A673 (cell line): ENCODE data around the gene KYNU. TPM values are rescaled to one million over a fixed set of nuclear protein-coding genes. Genes with fewer than 3 reads are reported as not detected.

Source experiments
- BruUV-seq: library from RNA; stranded (reverse); fragments of 400-500 nt; replicated peaks from 2 replicates; lab custom pipeline; 2021; lab: Mats Ljungman, UMichigan
- CTCF ChIA-PET: fragments of 300-600 bp; sonication (Branson Sonifier 250); formaldehyde crosslinking; loops from one replicate; lab custom pipeline; 2022; ENCODE audit warnings: antibody characterized with exemption; lab: Charles Lee
- POLR2A ChIA-PET: fragments of 300-600 bp; sonication (Branson Sonifier 250); formaldehyde crosslinking; loops from one replicate; lab custom pipeline; 2022; ENCODE audit warnings: antibody characterized with exemption; ENCODE audit not compliant: low non-redundant PET; lab: Charles Lee
- DNase-seq: peaks from one replicate; pipeline ENCODE4 v3.0.0-alpha.2; 2015; ENCODE audit warnings: low spot score
- H3K27ac ChIP-seq: fragments of 200-600 bp; sonication (generic); 2 replicates; pipeline ENCODE4 v1.5.1; 2016; ENCODE audit warnings: mixed run types, low read depth, mild to moderate bottlenecking, mixed read lengths, antibody characterized with exemption, low read length; ENCODE audit not compliant: poor library complexity, severe bottlenecking
- H3K27me3 ChIP-seq: fragments of 200-600 bp; sonication (generic); replicated peaks from 2 replicates; pipeline ENCODE4 v1.6.1; 2017; ENCODE audit warnings: mixed run types, low read depth, mild to moderate bottlenecking, mixed read lengths, antibody characterized with exemption, low read length; ENCODE audit not compliant: insufficient read depth, poor library complexity
- H3K36me3 ChIP-seq: fragments of 200-600 bp; sonication (generic); 2 replicates; pipeline ENCODE4 v1.6.1; 2016; ENCODE audit warnings: mixed run types, mild to moderate bottlenecking, mixed read lengths, antibody characterized with exemption, low read length; ENCODE audit not compliant: insufficient read depth, poor library complexity, severe bottlenecking
- H3K4me1 ChIP-seq: fragments of 200-600 bp; sonication (generic); 2 replicates; pipeline ENCODE4 v1.6.1; 2017; ENCODE audit warnings: mixed run types, mild to moderate bottlenecking, mixed read lengths, antibody characterized with exemption, low read length; ENCODE audit not compliant: insufficient read depth, poor library complexity, severe bottlenecking
- H3K4me3 ChIP-seq: fragments of 200-600 bp; sonication (generic); 2 replicates; pipeline ENCODE4 v1.5.1; 2016; ENCODE audit warnings: low read depth, mixed run types, mild to moderate bottlenecking, mixed read lengths, low read length; ENCODE audit not compliant: poor library complexity, severe bottlenecking
- H3K9me3 ChIP-seq: fragments of 200-600 bp; sonication (generic); 2 replicates; pipeline ENCODE4 v1.6.1; 2016; ENCODE audit warnings: mixed run types, low read depth, mild to moderate bottlenecking, mixed read lengths, antibody characterized with exemption, low read length; ENCODE audit not compliant: poor library complexity, severe bottlenecking
- CTCF ChIP-seq: fragments of 300-800, 200-600 bp; sonication (generic); conservative IDR thresholded peaks from 2 replicates; pipeline ENCODE4 v1.5.1; 2017; ENCODE audit warnings: low read depth, mild to moderate bottlenecking, antibody characterized with exemption, low read length, moderate library complexity, mixed read lengths
- EZH2 ChIP-seq: fragments of 200-600 bp; sonication (generic); IDR thresholded peaks from 2 replicates; pipeline ENCODE4 v1.6.1; 2017; ENCODE audit warnings: borderline replicate concordance, low read depth, mild to moderate bottlenecking, mixed read lengths, antibody characterized with exemption, low read length; ENCODE audit not compliant: poor library complexity, severe bottlenecking
- intact Hi-C: fragments of 100-400 bp; cut with micrococcal nuclease; formaldehyde crosslinking; loops from one replicate; pipeline ENCODE4 v1.10.0; 2022; ENCODE audit not compliant: unreplicated experiment
- total RNA-seq: library from RNA; stranded (reverse); gene quantifications from 2 replicates; pipeline ENCODE4 v1.2.3, GENCODE V29; 2021

Gene KYNU
- total RNA-seq, 1 experiment from 2014 or later: 2.5 TPM

GRCh38 chr2:142957144-142957543, 79.7 kb downstream of the KYNU start:
- ChIA-PET POLR2A (no interaction called here), CTCF (no interaction called here)
- Histone ChIP-seq H3K9me3 (no peaks in the 10 kb centered on the region), H3K27me3 (no peaks in the 10 kb centered on the region), H3K27ac (no peak overlapping the region), H3K4me3 (no peak overlapping the region), H3K36me3 (no peaks in the 10 kb centered on the region), H3K4me1 (no peaks in the 10 kb centered on the region)
- BruUV-seq: no TSS peak
- TF ChIP-seq EZH2 (no peak), CTCF (no peak)
- intact Hi-C loops: no loop called here
- DNase-seq: no peak

- Histone ChIP-seq H3K27ac (no peak overlapping the region), H3K36me3 (no peaks in the 10 kb centered on the region), H3K4me1 (no peaks in the 10 kb centered on the region), H3K9me3 (no peaks in the 10 kb centered on the region), H3K4me3 (no peak overlapping the region), H3K27me3 (no peaks in the 10 kb centered on the region)
- no peak for DNase-seq
- BruUV-seq: no TSS peak
- ChIA-PET CTCF (no interaction called here), POLR2A (no interaction called here)
- TF ChIP-seq CTCF: no peak
- TF ChIP-seq EZH2: no peak
- intact Hi-C loops: no loop called here
Observed at GRCh38 chr2:142961202-142961601, 83.7 kb downstream of the KYNU start.

- no peaks in the 10 kb centered on the region for H3K9me3 ChIP-seq
- TF ChIP-seq CTCF (no peak), EZH2 (no peak)
- intact Hi-C loops: no loop called here
- H3K4me3 ChIP-seq: no peak overlapping the region
- no peak for DNase-seq
- H3K27me3 ChIP-seq: no peaks in the 10 kb centered on the region
- no peak overlapping the region for H3K27ac ChIP-seq
- BruUV-seq: no TSS peak
- ChIA-PET POLR2A (no interaction called here), CTCF (no interaction called here)
- H3K4me1 ChIP-seq: no peaks in the 10 kb centered on the region
- H3K36me3 ChIP-seq: no peaks in the 10 kb centered on the region
Observed at GRCh38 chr2:142965443-142965842, 88.0 kb downstream of the KYNU start.
